Measurements from ENCODE around the gene TAF6L. TPM values are rescaled to one million over a fixed set of nuclear protein-coding genes. Genes with fewer than 3 reads are reported as not detected.
A peak's percentile ranks its signal among the peaks of the same experiment; 100 is the strongest.
"Not testable (repeated sequence)": the region's sequence is repeated elsewhere in the genome, so short reads cannot be mapped to it uniquely, and the experiment has no call there.

TAF6L gene
- polyA plus RNA-seq, 3 donors from 2014 or later: 3.8 to 9.6 (median 7.3) TPM

GRCh38 chr11:62801071-62801470 lies 29.9 kb downstream of the TAF6L start:
- no peak for DNase-seq
- peaks cover 26 to 29% of the 10 kb centered on the region in 2 donors for H3K4me1 Mint-ChIP-seq
- peaks cover 6 to 7% (median 6%) of the 10 kb centered on the region in 3 donors for H3K27me3 Mint-ChIP-seq (ENCODE audit: low read depth in 3 of 3)
- H3K27ac Mint-ChIP-seq: peak overlapping the region in 1 of 6 donors; percentile 23
- peaks cover 19 to 41% (median 24%) of the 10 kb centered on the region in 3 donors for H3K36me3 Mint-ChIP-seq
- no peak overlapping the region for H3K4me3 Mint-ChIP-seq
- peaks cover 0 to 2% (median 0%) of the 10 kb centered on the region in 6 donors for H3K9me3 Mint-ChIP-seq

DNA sequence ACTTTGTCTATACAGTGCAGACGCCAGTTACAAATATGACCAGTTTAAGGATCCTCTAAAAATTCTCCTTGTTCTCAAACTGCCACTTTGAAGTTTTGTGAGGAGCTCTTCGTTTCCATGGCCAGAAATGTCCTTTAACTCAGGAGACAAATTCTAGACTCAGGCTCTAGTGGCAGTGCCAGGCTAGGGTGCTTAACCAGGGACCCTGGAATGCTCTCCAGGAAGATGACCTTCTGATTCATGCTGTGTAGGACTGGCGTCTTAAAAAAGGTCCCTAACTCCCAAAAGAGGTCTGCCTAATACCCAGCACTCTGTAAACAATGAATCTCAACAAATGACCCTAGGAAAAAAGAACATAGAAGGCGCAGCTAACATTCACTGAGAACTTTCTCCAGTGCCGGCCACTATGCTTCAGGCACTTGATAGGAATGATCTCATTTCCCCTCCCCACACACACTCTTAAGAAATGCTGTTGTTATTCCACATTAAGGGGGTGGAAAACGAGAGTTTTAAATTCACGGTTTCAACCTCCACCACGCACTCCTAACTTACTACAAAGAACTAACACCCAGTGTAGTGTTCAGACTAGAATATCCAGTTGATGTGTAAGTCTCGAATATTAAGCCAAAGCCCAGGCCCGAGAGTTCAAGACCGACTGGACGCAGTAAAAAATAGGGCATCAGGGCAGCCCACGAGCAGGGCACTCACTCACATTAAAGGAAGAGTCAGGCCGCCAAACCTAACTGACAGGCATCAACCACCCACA lies 33.3 kb downstream of the TAF6L start:
- Mint-ChIP-seq H3K4me3 (peak overlapping the region; percentile 94 to 100 (median 97)), H3K4me1 (peaks cover 30 to 34% of the 10 kb centered on the region in 2 donors), H3K27me3 (ENCODE audit: low read depth in 3 of 3) (peaks cover 6 to 8% (median 7%) of the 10 kb centered on the region in 3 donors), H3K27ac (peak overlapping the region; percentile 92 to 96 (median 94)), H3K9me3 (peaks cover 0 to 2% (median 0%) of the 10 kb centered on the region in 6 donors), H3K36me3 (peaks cover 11 to 26% (median 16%) of the 10 kb centered on the region in 3 donors)
- DNase-seq: no peak

- Mint-ChIP-seq H3K36me3 (peaks cover 11 to 21% (median 12%) of the 10 kb centered on the region in 3 donors), H3K9me3 (peaks cover 0 to 2% (median 0%) of the 10 kb centered on the region in 6 donors), H3K27me3 (ENCODE audit: low read depth in 3 of 3) (peaks cover 6 to 8% (median 7%) of the 10 kb centered on the region in 3 donors), H3K4me3 (peak within 1 kb of the TSS; percentile 94 to 100 (median 97)), H3K27ac (peak within 1 kb of the TSS; percentile 93 to 98 (median 96)), H3K4me1 (peaks cover 30 to 34% of the 10 kb centered on the region in 2 donors)
- DNase-seq: peak; percentile 97 to 98 (median 98)
Measured at GRCh38 chr11:62805076-62805892, 34.1 kb downstream of the TAF6L start, which contains the start of gene NXF1. TSS of gene NXF1 (minus strand) at chr11:62805440. CDS start at chr11:62805356, 84 bp downstream.

- Mint-ChIP-seq H3K4me1 (peaks cover 30 to 34% of the 10 kb centered on the region in 2 donors), H3K36me3 (peaks cover 8 to 19% (median 9%) of the 10 kb centered on the region in 3 donors), H3K4me3 (peak overlapping the region; percentile 94 to 100 (median 96)), H3K27ac (peak overlapping the region; percentile 93 to 98 (median 94)), H3K27me3 (ENCODE audit: low read depth in 3 of 3) (peaks cover 6 to 8% (median 7%) of the 10 kb centered on the region in 3 donors), H3K9me3 (peaks cover 0 to 2% (median 0%) of the 10 kb centered on the region in 6 donors)
- no peak for DNase-seq
Measured at GRCh38 chr11:62805961-62806441, 34.8 kb downstream of the TAF6L start.

GRCh38 chr11:62806611-62807121 lies 35.5 kb downstream of the TAF6L start:
- Mint-ChIP-seq H3K4me3 (peak overlapping the region in 4 of 5 donors; percentile 43 to 100 (median 94)), H3K4me1 (peaks cover 30 to 34% of the 10 kb centered on the region in 2 donors), H3K27me3 (ENCODE audit: low read depth in 3 of 3) (peaks cover 6 to 9% (median 7%) of the 10 kb centered on the region in 3 donors), H3K9me3 (peaks cover 0 to 2% (median 0%) of the 10 kb centered on the region in 6 donors), H3K36me3 (peaks cover 2 to 12% (median 4%) of the 10 kb centered on the region in 3 donors), H3K27ac (peak overlapping the region in 3 of 6 donors; percentile 68 to 94 (median 93))
- no peak for DNase-seq

GRCh38 chr11:62810748-62811147 lies 39.6 kb downstream of the TAF6L start:
- H3K27me3 Mint-ChIP-seq (ENCODE audit: low read depth in 3 of 3): peaks cover 0 to 6% (median 2%) of the 10 kb centered on the region in 3 donors
- H3K4me1 Mint-ChIP-seq: peaks cover 8 to 9% of the 10 kb centered on the region in 2 donors
- H3K9me3 Mint-ChIP-seq: no peaks in the 10 kb centered on the region
- no peak overlapping the region for H3K4me3 Mint-ChIP-seq
- no peak for DNase-seq
- peak overlapping the region in 2 of 6 donors; percentile 24 to 53 for H3K27ac Mint-ChIP-seq
- peaks cover 0 to 4% (median 3%) of the 10 kb centered on the region in 3 donors for H3K36me3 Mint-ChIP-seq

DNA sequence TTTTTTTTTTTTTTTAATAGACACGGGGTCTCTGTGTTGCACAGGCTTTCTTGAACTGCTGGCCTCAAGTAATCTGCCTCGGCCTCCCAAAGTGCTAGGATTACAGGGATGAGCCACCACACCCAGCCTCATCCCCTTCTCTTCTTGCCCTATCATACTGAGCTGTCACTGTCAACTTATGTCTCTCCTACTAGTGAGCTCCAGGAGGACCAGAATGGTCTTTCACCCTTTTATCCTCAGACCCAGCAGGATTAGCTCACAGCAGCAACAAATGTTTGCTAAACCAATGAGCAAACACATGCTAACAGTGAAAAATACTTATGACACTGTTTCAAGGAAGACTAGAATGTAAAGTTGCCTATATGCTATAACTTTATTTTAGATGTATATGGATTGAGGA lies 40.5 kb downstream of the TAF6L start:
- Mint-ChIP-seq H3K36me3 (peaks cover 0 to 4% (median 3%) of the 10 kb centered on the region in 3 donors), H3K27ac (peak overlapping the region in 1 of 6 donors; percentile 23)

GRCh38 chr11:62816557-62816956 lies 45.4 kb downstream of the TAF6L start:
- H3K9me3 Mint-ChIP-seq: no peaks in the 10 kb centered on the region
- peaks cover 3 to 14% (median 8%) of the 10 kb centered on the region in 3 donors for H3K36me3 Mint-ChIP-seq
- no peak for DNase-seq
- peaks cover 0 to 5% of the 10 kb centered on the region in 2 donors for H3K4me1 Mint-ChIP-seq
- no peak overlapping the region for H3K4me3 Mint-ChIP-seq
- H3K27me3 Mint-ChIP-seq (ENCODE audit: low read depth in 3 of 3): peaks cover 3 to 10% (median 4%) of the 10 kb centered on the region in 3 donors
- H3K27ac Mint-ChIP-seq: no peak overlapping the region

More for the DNA sequence above, 40.5 kb downstream of the TAF6L start:
- H3K4me1 Mint-ChIP-seq: no peaks in the 10 kb centered on the region
- H3K4me3 Mint-ChIP-seq: no peak overlapping the region
- no peaks in the 10 kb centered on the region for H3K9me3 Mint-ChIP-seq
- DNase-seq: no peak
- peaks cover 0 to 4% (median 2%) of the 10 kb centered on the region in 3 donors for H3K27me3 Mint-ChIP-seq (ENCODE audit: low read depth in 3 of 3)

GRCh38 chr11:62817129-62817528 lies 45.9 kb downstream of the TAF6L start:
- Mint-ChIP-seq H3K27ac (peak overlapping the region in 3 of 6 donors; percentile 0 to 69 (median 36)), H3K4me1 (peaks cover 0 to 5% of the 10 kb centered on the region in 2 donors), H3K9me3 (no peaks in the 10 kb centered on the region), H3K36me3 (peaks cover 3 to 14% (median 8%) of the 10 kb centered on the region in 3 donors), H3K27me3 (ENCODE audit: low read depth in 3 of 3) (peaks cover 3 to 10% (median 4%) of the 10 kb centered on the region in 3 donors), H3K4me3 (no peak overlapping the region)
- no peak for DNase-seq

DNA sequence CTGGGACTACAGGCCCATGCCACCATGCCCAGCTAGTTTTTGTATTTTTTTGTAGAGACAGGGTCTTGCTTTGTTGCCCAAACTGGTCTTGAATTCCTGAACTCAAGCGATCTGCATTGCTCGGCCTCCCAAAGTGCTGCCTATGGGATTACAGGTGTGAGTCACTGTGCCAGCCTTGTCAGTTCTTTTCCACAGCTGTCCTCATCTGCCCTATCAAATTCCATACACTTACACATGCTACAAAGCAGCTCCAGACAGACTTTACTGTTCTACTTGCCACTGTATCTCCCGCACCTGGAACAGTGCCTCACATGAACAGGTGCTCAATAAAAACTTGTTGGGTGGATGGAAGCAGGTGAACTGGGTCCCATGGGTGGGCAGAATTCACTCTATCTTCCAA lies 52.5 kb downstream of the TAF6L start:
- DNase-seq: no peak
- Mint-ChIP-seq H3K27ac (peak overlapping the region in 1 of 6 donors; percentile 19), H3K36me3 (peaks cover 25 to 42% (median 26%) of the 10 kb centered on the region in 3 donors), H3K4me1 (peaks cover 4 to 13% of the 10 kb centered on the region in 2 donors), H3K9me3 (no peaks in the 10 kb centered on the region), H3K27me3 (ENCODE audit: low read depth in 3 of 3) (peaks cover 1 to 8% (median 3%) of the 10 kb centered on the region in 3 donors), H3K4me3 (no peak overlapping the region)

GRCh38 chr11:62828130-62828529 lies 56.9 kb downstream of the TAF6L start:
- peaks cover 4 to 10% (median 7%) of the 10 kb centered on the region in 3 donors for H3K27me3 Mint-ChIP-seq (ENCODE audit: low read depth in 3 of 3)
- peaks cover 26 to 43% of the 10 kb centered on the region in 2 donors for H3K4me1 Mint-ChIP-seq
- not testable (repeated sequence) for H3K9me3 Mint-ChIP-seq, H3K4me3 Mint-ChIP-seq, H3K27ac Mint-ChIP-seq, DNase-seq
- H3K36me3 Mint-ChIP-seq: peaks cover 15 to 28% (median 19%) of the 10 kb centered on the region in 3 donors

GRCh38 chr11:62830904-62831519 lies 59.8 kb downstream of the TAF6L start:
- peak overlapping the region; percentile 93 to 97 (median 95) for H3K4me3 Mint-ChIP-seq
- H3K9me3 Mint-ChIP-seq: no peaks in the 10 kb centered on the region
- no peak for DNase-seq
- H3K27me3 Mint-ChIP-seq (ENCODE audit: low read depth in 3 of 3): peaks cover 5 to 10% (median 6%) of the 10 kb centered on the region in 3 donors
- H3K4me1 Mint-ChIP-seq: peaks cover 30 to 55% of the 10 kb centered on the region in 2 donors
- H3K27ac Mint-ChIP-seq: peak overlapping the region; percentile 95 to 100 (median 98)
- peaks cover 6 to 18% (median 8%) of the 10 kb centered on the region in 3 donors for H3K36me3 Mint-ChIP-seq
